NCI-H2081 (cell line): ENCODE results near the gene PPP1CC.
"Not testable (repeated sequence)": the region's sequence is repeated elsewhere in the genome, so short reads cannot be mapped to it uniquely, and the experiment has no call there.

Experiments
- DNase-seq, 2 experiments: peaks; one replicate each; lab custom pipeline; 2025; lab: John Stamatoyannopoulos, UW

Gene PPP1CC

GRCh38 chr12:110754101-110754793 is 11.6 kb upstream of the PPP1CC start:
- no peak for DNase-seq

DNA sequence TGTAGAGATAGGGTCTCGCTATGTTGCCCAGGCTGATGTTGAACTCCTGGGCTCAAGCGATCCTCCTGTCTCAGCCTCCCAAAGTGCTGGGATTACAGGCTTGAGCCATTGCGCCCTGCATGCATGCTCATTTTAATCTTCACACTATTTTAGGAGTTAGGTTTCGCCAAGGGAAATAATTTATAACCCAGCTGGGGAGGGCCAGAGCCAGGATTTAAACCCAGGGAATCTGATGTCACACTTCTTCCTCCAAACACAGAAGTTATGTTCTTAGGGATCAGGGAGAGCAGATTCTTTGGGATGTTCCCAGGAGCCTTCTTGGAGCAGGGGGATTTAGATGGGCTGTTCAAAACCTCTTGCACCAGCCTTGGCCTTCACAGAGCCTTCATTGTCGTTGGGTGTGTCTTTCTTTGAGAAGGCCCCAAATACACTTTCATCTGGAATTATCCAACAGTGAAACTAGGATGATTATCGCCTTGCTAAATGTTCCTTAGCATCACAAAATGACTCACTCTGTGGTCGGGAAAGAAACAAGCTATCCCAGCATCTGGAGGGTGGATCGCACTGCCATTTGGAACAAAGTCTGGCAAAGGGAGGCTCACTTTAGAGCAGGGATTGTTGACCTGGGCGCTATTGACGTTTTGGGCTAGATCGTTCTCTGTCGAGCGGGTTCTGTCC is 8.2 kb upstream of the PPP1CC start:
- DNase-seq = no peak

DNA sequence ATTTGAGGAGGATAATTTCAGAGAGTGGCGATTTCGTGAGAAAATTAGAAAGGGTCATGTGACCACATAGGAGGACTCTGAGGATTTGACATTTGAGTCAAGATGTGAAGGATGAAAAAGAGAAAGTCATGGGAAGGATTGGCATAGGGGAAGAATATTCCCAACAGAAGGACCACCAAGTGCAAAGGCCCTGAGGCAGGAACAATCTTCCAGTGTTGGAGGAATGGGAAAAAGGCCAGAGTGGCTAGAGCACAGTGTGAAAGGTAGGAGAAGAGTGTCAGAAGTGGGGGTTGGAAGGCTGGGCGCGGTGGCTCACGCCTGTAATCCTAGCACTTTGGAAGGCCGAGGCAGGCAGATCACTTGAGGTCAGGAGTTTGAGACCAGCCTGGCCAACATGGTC is 3.9 kb upstream of the PPP1CC start:
- no peak for DNase-seq

DNA sequence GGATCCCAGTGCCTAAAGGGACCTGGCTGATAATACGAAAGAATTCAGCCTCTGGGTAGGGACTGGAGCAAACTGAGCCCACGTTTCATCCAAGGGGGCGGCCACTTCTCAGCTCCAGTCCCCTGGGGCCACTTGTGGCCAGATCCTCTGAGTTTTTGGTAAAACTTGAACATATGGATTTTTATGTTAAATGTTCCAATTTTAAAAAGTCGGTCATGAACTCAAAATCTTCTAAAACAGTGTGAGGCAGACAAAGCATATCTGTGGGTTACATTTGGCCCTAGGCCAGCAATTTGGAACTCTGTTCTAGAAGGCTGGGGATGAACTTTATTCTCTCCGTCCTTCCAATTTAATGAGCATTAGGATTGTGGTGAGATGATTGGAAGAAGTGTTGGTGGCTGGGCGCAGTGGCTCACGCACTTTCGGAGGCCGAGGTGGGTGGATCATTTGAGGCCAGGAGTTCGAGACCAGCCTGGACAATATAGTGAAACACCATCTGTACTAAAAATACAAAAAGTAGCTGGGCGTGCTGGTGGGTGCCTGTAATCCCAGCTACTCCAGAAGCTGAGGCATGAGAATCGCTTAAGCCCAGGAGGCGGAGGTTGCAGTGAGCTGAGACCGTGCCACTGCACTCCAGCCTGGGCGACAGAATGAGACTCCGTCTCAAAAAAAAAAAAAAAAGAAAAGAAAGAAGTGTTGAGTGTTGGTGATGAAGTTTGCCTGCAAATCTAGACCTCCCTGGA is 3.0 kb upstream of the PPP1CC start:
- no peak for DNase-seq

DNA sequence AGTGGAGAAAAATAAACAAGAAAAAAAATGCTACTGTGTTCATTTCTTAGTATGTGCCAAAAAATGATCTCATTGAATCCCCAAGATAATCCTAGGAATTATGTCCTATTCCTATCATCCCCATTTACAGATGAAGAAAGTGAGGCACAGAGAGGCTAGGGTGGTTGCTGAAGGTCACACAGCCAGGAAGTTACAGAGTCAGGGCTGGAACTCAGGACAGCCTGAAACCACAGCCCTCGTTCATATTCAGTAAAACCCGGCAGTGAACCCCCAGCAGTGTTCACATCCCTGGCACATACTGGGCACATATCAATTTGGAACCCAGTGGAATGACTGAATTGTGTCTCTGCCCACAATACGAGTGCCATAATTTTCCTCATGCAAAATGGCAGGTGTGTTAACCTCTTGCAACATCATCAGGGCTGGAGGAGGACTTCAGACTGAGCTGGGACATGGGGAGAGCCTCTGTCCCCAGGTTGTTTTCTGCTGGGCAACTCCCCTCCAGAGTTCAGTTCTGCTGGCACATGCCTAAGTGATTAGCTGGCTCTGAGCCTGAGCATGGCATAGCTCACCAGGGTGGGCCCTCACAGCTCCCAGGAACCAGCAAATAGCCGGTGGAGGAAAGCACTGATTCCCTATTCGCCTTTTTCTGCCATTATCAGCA is 2.0 kb upstream of the PPP1CC start:
- no peak for DNase-seq

DNA sequence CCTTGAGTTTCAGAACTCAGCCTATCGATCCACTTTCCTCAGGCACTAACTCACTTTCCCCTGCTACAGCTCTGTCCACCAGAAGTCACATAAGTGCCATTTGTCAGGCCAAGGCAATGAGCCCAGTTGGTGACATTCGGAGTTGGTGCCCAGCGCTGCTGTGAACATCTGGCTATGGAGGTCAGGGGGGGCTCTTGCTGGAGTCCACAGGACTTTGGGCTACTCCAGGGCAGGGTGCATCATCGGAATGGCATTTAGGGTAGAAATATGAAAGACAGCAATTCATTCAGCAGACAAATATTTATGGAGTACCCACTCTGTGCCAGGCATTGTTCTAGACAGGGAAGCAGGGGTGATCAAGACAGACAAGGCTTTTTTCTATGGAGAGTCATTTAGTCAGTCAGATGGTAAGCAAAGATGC is 1.5 kb upstream of the PPP1CC start:
- no peak for DNase-seq

GRCh38 chr12:110743571-110744093 is 941 bp upstream of the PPP1CC start:
- DNase-seq = no peak

GRCh38 chr12:110742096-110742717 is 484 bp downstream of the PPP1CC start:
- DNase-seq = peak; percentile 42 to 57

- DNase-seq = peak in 1 of 2 experiments; percentile 49
Observed at GRCh38 chr12:110741341-110742095, 1.2 kb downstream of the PPP1CC start.

- no peak for DNase-seq
Observed at GRCh38 chr12:110739894-110740293, 2.8 kb downstream of the PPP1CC start.

DNA sequence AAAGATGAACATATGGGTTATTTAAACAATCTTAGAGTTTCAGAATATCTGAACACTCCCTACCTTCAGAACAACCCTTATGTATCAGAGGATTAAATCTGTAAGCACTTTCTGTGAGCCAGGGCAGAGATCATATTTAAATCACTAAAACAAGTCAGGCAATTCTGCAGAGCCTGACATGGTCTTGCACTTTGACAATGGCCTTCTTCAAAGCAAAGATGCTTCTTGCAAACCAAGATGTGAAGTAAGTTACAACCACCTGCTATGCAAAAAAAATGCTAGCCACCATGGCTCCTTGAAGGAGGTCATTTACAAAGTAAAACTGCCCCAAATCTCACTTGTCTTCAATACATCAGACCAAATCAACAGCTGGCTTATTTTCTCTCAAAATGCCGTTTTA is 3.2 kb downstream of the PPP1CC start:
- DNase-seq = no peak

DNA sequence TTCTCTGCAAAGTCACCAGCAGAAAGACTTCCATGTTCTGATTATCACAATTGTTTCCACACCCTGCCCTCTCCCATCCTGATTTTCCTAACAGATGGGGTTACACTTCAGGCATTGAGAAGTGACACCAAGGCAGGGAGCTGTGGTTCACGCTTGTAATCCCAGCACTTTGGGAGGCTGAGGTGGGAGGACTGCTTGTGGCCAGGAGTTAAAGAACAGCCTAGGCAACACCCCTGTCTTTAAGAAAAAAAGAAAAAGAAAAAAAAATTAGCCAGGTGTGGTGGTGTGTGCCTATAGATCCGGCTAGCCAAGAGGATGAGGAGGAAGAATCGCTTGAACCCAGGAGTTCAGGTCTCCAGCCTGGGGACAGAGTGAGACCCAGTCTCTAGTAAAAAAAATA is 5.2 kb downstream of the PPP1CC start:
- no peak for DNase-seq

- DNase-seq = not testable (repeated sequence)
Observed at GRCh38 chr12:110737016-110737415, 5.7 kb downstream of the PPP1CC start.

GRCh38 chr12:110733900-110734299 is 8.8 kb downstream of the PPP1CC start:
- no peak for DNase-seq

DNA sequence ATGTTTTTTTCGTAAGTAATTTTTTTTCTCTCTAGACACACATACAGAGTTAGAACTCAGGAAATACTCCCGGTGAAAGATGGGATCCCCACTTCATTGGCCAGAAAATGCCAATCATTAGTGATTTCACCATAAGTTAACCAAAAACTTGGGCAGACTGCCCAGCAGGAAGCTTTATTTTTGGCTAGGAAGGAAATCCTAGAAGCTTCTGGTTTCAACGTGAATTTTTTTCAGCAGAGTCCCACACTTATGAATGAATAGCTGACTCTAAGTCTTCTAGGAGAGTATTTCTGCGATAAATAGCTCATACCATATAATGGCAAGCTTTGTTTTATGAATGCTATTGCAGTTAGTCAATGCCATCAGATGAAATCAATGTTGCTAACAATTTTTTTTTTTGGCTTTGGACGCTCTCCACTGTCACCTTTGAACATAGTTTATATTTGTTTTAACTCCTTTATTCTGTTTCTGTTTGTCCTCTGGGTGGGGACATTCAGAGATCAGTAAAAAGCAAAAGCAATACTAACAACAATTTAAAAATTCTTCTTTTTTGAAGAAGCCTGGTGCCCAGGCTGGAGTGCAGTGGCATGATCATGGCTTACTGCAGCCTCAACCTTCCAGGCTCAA is 9.5 kb downstream of the PPP1CC start:
- no peak for DNase-seq

GRCh38 chr12:110732572-110732971 is 10.1 kb downstream of the PPP1CC start:
- no peak for DNase-seq

DNA sequence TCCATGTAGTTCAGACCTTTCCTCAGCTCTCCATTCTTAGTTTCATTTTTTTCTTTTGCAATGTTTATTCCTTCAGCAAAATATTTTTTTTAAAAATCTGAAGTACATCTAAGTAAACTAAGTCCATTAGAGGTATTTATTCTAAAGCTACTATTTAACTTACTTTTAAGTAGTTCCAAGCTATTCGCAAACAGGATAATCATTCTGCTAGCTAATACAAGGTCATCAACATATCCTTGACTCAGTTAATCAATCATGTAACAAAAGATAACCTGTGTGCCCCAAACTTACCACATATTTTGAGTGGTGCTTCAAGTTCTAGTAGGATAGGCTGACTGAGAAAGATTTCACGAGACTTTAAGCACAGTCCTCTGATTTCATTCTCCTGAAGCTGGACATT is 11.2 kb downstream of the PPP1CC start:
- DNase-seq = no peak

DNA sequence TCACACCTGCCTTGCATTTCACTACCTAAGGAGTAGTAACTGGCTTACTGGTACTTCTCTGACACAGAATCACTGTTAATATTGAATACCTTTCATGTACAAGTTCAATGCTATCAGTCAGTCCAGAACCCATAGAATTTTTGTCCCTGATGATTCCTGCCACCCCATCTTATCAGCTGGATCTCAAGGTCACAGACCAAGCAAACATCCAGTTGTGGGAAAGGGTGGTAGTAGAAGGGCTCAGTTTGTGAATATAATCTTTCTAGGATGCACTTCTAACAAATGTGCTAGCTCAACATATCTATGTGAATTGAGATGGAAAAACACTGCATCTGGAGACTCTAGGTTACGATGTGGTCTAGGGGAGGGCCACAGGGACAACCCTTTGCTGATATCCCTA is 14.1 kb downstream of the PPP1CC start:
- no peak for DNase-seq

- DNase-seq = no peak
Observed at GRCh38 chr12:110726708-110727369, 15.9 kb downstream of the PPP1CC start.

GRCh38 chr12:110726028-110726427 is 16.7 kb downstream of the PPP1CC start:
- DNase-seq = no peak
